ENCODE measurements around the gene TRIM48. TPM values are rescaled to one million over a fixed set of nuclear protein-coding genes. Genes with fewer than 3 reads are reported as not detected.
"Not testable (repeated sequence)": the region's sequence is repeated elsewhere in the genome, so short reads cannot be mapped to it uniquely, and the experiment has no call there.

The TRIM48 gene, protein sequence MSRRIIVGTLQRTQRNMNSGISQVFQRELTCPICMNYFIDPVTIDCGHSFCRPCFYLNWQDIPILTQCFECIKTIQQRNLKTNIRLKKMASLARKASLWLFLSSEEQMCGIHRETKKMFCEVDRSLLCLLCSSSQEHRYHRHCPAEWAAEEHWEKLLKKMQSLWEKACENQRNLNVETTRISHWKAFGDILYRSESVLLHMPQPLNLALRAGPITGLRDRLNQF
- total RNA-seq = not detected in 2 replicates

- H3K27ac Mint-ChIP-seq; DNase-seq; H3K9me3 Mint-ChIP-seq; intact Hi-C loops (cut with micrococcal nuclease); CTCF ChIA-PET; H3K4me1 Mint-ChIP-seq; H3K36me3 Mint-ChIP-seq (ENCODE audit: low read depth); ATAC-seq (ENCODE audit: low read depth); H3K27me3 Mint-ChIP-seq; POLR2A ChIA-PET; H3K4me3 Mint-ChIP-seq: not testable (repeated sequence)
Measured at GRCh38 chr11:55261855-55262254, at the start of gene TRIM48. Gene TRIM48 (plus strand): TSS chr11:55262155. CDS start chr11:55262268, 113 bp downstream.

DNA sequence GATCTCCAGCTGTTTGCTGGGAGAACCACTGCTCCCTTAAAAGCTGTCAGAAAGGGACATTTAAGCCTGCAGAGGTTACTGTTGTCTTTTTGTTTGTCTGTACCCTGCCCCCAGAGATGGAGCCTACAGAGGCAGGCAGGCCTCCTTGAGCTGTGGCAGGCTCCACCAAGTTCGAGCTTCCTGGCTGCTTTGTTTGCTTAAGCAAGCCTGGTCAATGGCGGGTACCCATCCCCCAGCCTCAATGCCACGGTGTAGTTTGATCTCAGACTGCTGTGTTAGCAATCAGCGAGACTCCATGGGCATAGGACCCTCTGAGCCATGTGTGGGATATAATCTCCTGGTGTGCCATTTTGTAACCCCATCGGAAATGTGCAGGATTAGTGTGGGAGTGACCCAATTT is 23.6 kb upstream of the TRIM48 start:
- POLR2A ChIA-PET; intact Hi-C loops (cut with micrococcal nuclease); DNase-seq; CTCF ChIA-PET; H3K4me3 Mint-ChIP-seq; H3K4me1 Mint-ChIP-seq; ATAC-seq (ENCODE audit: low read depth); H3K27ac Mint-ChIP-seq; H3K36me3 Mint-ChIP-seq (ENCODE audit: low read depth); H3K27me3 Mint-ChIP-seq: not testable (repeated sequence)
- peaks cover 37% of the 10 kb centered on the region for H3K9me3 Mint-ChIP-seq

DNA sequence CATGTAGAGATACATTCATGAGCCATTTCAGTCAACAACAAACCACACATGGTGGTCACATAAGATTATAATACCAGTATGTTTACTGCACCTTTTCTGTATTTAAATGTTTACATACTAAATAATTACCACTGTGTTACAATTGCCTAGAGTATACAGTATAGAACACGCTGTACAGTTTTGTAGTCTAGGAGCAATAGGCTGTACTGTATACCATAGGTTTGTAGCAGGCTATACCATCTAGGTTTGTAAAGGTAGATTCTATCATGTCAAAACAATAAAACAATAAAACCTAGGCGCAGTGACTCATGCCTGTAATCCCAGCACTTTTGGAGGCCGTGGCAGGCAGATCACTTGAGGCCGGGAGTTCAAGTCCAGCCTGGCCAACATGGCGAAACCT is 1.1 kb downstream of the TRIM48 start:
- no peak overlapping the region for H3K4me3 Mint-ChIP-seq
- POLR2A ChIA-PET = no interaction called here
- CTCF ChIA-PET = no interaction called here

More for the DNA sequence above, 1.1 kb downstream of the TRIM48 start:
- peaks cover 3% of the 10 kb centered on the region for H3K9me3 Mint-ChIP-seq
- DNase-seq = no peak
- no peaks in the 10 kb centered on the region for H3K4me1 Mint-ChIP-seq
- H3K27ac Mint-ChIP-seq = no peak overlapping the region
- no peaks in the 10 kb centered on the region for H3K36me3 Mint-ChIP-seq (ENCODE audit: low read depth)
- intact Hi-C loops (cut with micrococcal nuclease) = no loop called here
- TF ChIP-seq, protein P1, sequence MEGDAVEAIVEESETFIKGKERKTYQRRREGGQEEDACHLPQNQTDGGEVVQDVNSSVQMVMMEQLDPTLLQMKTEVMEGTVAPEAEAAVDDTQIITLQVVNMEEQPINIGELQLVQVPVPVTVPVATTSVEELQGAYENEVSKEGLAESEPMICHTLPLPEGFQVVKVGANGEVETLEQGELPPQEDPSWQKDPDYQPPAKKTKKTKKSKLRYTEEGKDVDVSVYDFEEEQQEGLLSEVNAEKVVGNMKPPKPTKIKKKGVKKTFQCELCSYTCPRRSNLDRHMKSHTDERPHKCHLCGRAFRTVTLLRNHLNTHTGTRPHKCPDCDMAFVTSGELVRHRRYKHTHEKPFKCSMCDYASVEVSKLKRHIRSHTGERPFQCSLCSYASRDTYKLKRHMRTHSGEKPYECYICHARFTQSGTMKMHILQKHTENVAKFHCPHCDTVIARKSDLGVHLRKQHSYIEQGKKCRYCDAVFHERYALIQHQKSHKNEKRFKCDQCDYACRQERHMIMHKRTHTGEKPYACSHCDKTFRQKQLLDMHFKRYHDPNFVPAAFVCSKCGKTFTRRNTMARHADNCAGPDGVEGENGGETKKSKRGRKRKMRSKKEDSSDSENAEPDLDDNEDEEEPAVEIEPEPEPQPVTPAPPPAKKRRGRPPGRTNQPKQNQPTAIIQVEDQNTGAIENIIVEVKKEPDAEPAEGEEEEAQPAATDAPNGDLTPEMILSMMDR (IDR thresholded peaks at IDR 0.05) = no peak
- H3K27me3 Mint-ChIP-seq = no peaks in the 10 kb centered on the region
- ATAC-seq (ENCODE audit: low read depth) = no peak

Other genes with a start within 250 kb of the TRIM48 start
- gene OR4A16, start 81.0 kb downstream of the TRIM48 start, total RNA-seq = not detected in 2 replicates
- gene OR4A15, start 105.8 kb downstream of the TRIM48 start, total RNA-seq = not detected in 2 replicates

Measured in activated B cell treated with CpG ODN at 0.5 μM for 24 hours (primary cell).